GM03348 (cell line): ENCODE measurements around the gene TNFRSF6B.
A peak's percentile ranks its signal among the peaks of the same experiment; 100 is the strongest.
"Not testable (repeated sequence)": the region's sequence is repeated elsewhere in the genome, so short reads cannot be mapped to it uniquely, and the experiment has no call there.

Experiments
- DNase-seq: peaks from one replicate; pipeline ENCODE4 v3.0.0; 2012; ENCODE audit warnings: low spot score

The TNFRSF6B gene

GRCh38 chr20:63696628-63697356 is at the start of gene TNFRSF6B:
TSS of gene TNFRSF6B (plus strand) at chr20:63696652. CDS start at chr20:63696768, 116 bp downstream.
- DNase-seq: no peak

- no peak for DNase-seq
Observed at GRCh38 chr20:63648190-63648589, 48.3 kb upstream of the TNFRSF6B start.

GRCh38 chr20:63648895-63649589 is 47.4 kb upstream of the TNFRSF6B start:
- no peak for DNase-seq

- not testable (repeated sequence) for DNase-seq
Observed at GRCh38 chr20:63650486-63650885, 46.0 kb upstream of the TNFRSF6B start.

GRCh38 chr20:63651942-63652191 is 44.6 kb upstream of the TNFRSF6B start:
- no peak for DNase-seq

GRCh38 chr20:63652192-63652980 is 44.1 kb upstream of the TNFRSF6B start:
- peak; percentile 21 for DNase-seq

- DNase-seq: peak; percentile 87
Observed at GRCh38 chr20:63653041-63653973, 43.1 kb upstream of the TNFRSF6B start, which contains the start of gene STMN3. TSS of gene STMN3 (minus strand) at chr20:63653424. CDS start at chr20:63653345, 79 bp downstream.

- DNase-seq: no peak
Observed at GRCh38 chr20:63653974-63654668, 42.3 kb upstream of the TNFRSF6B start.

- no peak for DNase-seq
Observed at GRCh38 chr20:63655249-63655648, 41.2 kb upstream of the TNFRSF6B start.

GRCh38 chr20:63656451-63656850 is 40.0 kb upstream of the TNFRSF6B start:
- DNase-seq: no peak

- DNase-seq: peak; percentile 33
Observed at GRCh38 chr20:63657260-63657936, 39.1 kb upstream of the TNFRSF6B start.

GRCh38 chr20:63657937-63658748 is 38.3 kb upstream of the TNFRSF6B start, which contains the start of gene RTEL1:
TSS of gene RTEL1 (plus strand) at chr20:63658312. CDS start at chr20:63659403, 1,091 bp downstream.
- DNase-seq: peak; percentile 95

GRCh38 chr20:63658749-63659187 is 37.7 kb upstream of the TNFRSF6B start:
- peak; percentile 66 for DNase-seq

- no peak for DNase-seq
Observed at GRCh38 chr20:63659370-63659769, 37.1 kb upstream of the TNFRSF6B start.

- DNase-seq: not testable (repeated sequence)
Observed at GRCh38 chr20:63660174-63660573, 36.3 kb upstream of the TNFRSF6B start.

- no peak for DNase-seq
Observed at GRCh38 chr20:63660622-63661021, 35.8 kb upstream of the TNFRSF6B start.

- no peak for DNase-seq
Observed at GRCh38 chr20:63661108-63661507, 35.3 kb upstream of the TNFRSF6B start.

- no peak for DNase-seq
Observed at GRCh38 chr20:63661959-63662812, 34.3 kb upstream of the TNFRSF6B start.
